HG03439 (cell line): ENCODE results near the gene LRRC4.

Experiments
- ATAC-seq: cut with Tn5 transposase; IDR thresholded peaks from one replicate; pipeline ENCODE4 v1.9.1; 2021; ENCODE audit warnings: mild to moderate bottlenecking, moderate library complexity; ENCODE audit not compliant: unreplicated experiment

Gene LRRC4

GRCh38 chr7:128032605-128033235 is 1.5 kb upstream of the LRRC4 start:
- ATAC-seq = no peak

- ATAC-seq = peak; percentile 48
These were observed 816 bp upstream of the LRRC4 start for GRCh38 chr7:128031901-128032604.

- ATAC-seq = no peak
These were observed 979 bp downstream of the LRRC4 start for GRCh38 chr7:128030263-128030653.

- no peak for ATAC-seq
These were observed 1.7 kb downstream of the LRRC4 start for GRCh38 chr7:128029405-128029995.

- no peak for ATAC-seq
These were observed 3.7 kb downstream of the LRRC4 start for GRCh38 chr7:128027485-128027980.

- no peak for ATAC-seq
These were observed 4.7 kb downstream of the LRRC4 start for GRCh38 chr7:128026551-128026950.

- no peak for ATAC-seq
These were observed 5.4 kb downstream of the LRRC4 start for GRCh38 chr7:128025819-128026218.

- ATAC-seq = no peak
These were observed 5.9 kb downstream of the LRRC4 start for GRCh38 chr7:128025380-128025779.

- no peak for ATAC-seq
These were observed 7.1 kb downstream of the LRRC4 start for GRCh38 chr7:128024151-128024550.

- no peak for ATAC-seq
These were observed 8.4 kb downstream of the LRRC4 start for GRCh38 chr7:128022631-128023532.

- ATAC-seq = no peak
These were observed 9.9 kb downstream of the LRRC4 start for GRCh38 chr7:128021366-128021765.

- ATAC-seq = no peak
These were observed 11.1 kb downstream of the LRRC4 start for GRCh38 chr7:128020159-128020558.

GRCh38 chr7:128019288-128019687 is 11.9 kb downstream of the LRRC4 start:
- ATAC-seq = no peak

GRCh38 chr7:128017862-128018845 is 13.1 kb downstream of the LRRC4 start:
- ATAC-seq = no peak

- ATAC-seq = no peak
These were observed 13.8 kb downstream of the LRRC4 start for GRCh38 chr7:128017460-128017859.

GRCh38 chr7:128014811-128015210 is 16.4 kb downstream of the LRRC4 start:
- ATAC-seq = no peak

GRCh38 chr7:128011131-128011661 is 20.0 kb downstream of the LRRC4 start:
- no peak for ATAC-seq

- ATAC-seq = no peak
These were observed 20.7 kb downstream of the LRRC4 start for GRCh38 chr7:128010391-128011127.

- no peak for ATAC-seq
These were observed 22.5 kb downstream of the LRRC4 start for GRCh38 chr7:128008744-128009143.
